Tibial artery (tissue), 4 donors: ENCODE results near the gene PCDH9.

Source experiments
- DNase-seq, 2 donors: peaks; one replicate each; pipeline ENCODE4 v3.0.0-alpha.2; 2019
- H3K27ac ChIP-seq, 2 donors: fragments of 200-600 bp; sonication (generic) in 1 of 2; 1 replicate in 1 of 2; 2 replicates in 1 of 2; pipeline ENCODE4 v1.5.1; 2018 to 2019; ENCODE audit warnings: mild to moderate bottlenecking in 1 of 2
- H3K27me3 ChIP-seq, 2 donors: fragments of 200-600 bp; sonication (generic) in 1 of 2; one replicate each; pipeline versions ENCODE4 v1.5.1 to v1.6.0; 2016 to 2019
- H3K36me3 ChIP-seq, 3 donors: fragments of 200-600 bp; sonication (generic) in 2 of 3; one replicate each; pipeline ENCODE4 v1.5.1; 2016 to 2019; ENCODE audit warnings: mild to moderate bottlenecking in 2 of 3
- H3K4me1 ChIP-seq, 4 donors: fragments of 200-600 bp; sonication (generic) in 2 of 4; 1 replicate in 3 of 4; 2 replicates in 1 of 4; pipeline ENCODE4 v1.5.1; 2016 to 2019
- H3K4me3 ChIP-seq, 2 donors: fragments of 200-600 bp; sonication (generic) in 1 of 2; 1 replicate in 1 of 2; 2 replicates in 1 of 2; pipeline ENCODE4 v1.5.1; 2018 to 2019; ENCODE audit warnings: mild to moderate bottlenecking in 2 of 2
- H3K9me3 ChIP-seq, 3 donors: fragments of 200-600 bp; sonication (generic) in 1 of 3; one replicate each; pipeline ENCODE4 v1.5.1; 2016 to 2019
- intact Hi-C: fragments of 100-400 bp; cut with DNase I; formaldehyde crosslinking; loops from one replicate; pipeline ENCODE4 v1.15.0; 2023; ENCODE audit warnings: low total_unique reads
- TF ChIP-seq, protein P1 (sequence below), 2 experiments: fragments of 200-600 bp in 1 of 2; fragments of 450-650 bp in 1 of 2; IDR thresholded peaks; one replicate each; pipeline ENCODE4 v1.5.1; 2017 to 2019; ENCODE audit warnings: antibody characterized with exemption in 2 of 2, mild to moderate bottlenecking in 1 of 2, moderate library complexity in 1 of 2

Gene PCDH9

DNA sequence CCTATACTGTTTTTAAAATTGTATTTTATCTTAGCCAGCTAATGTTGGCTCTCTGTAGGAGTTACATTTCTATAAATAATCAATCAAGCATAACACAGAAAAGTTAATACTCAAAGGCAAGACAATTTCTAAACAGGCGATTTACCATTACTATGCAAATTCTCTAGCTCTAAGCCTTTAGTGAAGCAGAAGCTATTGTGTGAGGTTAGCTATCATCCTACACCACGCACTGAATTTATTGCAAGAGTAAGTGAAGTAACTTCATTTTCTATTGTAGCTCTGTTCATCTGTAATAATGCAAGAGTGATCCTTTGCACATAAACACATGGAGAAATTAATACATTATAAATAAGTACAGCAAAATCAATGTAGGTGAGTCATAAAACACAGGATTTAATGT lies 439.3 kb downstream of the PCDH9 start:
- Histone ChIP-seq H3K4me3 (no peak overlapping the region), H3K27me3 (no peaks in the 10 kb centered on the region), H3K36me3 (no peaks in the 10 kb centered on the region), H3K27ac (no peak overlapping the region), H3K4me1 (no peaks in the 10 kb centered on the region), H3K9me3 (no peaks in the 10 kb centered on the region)
- intact Hi-C loops, result no loop called here
- DNase-seq, result no peak
- TF ChIP-seq, protein P1, sequence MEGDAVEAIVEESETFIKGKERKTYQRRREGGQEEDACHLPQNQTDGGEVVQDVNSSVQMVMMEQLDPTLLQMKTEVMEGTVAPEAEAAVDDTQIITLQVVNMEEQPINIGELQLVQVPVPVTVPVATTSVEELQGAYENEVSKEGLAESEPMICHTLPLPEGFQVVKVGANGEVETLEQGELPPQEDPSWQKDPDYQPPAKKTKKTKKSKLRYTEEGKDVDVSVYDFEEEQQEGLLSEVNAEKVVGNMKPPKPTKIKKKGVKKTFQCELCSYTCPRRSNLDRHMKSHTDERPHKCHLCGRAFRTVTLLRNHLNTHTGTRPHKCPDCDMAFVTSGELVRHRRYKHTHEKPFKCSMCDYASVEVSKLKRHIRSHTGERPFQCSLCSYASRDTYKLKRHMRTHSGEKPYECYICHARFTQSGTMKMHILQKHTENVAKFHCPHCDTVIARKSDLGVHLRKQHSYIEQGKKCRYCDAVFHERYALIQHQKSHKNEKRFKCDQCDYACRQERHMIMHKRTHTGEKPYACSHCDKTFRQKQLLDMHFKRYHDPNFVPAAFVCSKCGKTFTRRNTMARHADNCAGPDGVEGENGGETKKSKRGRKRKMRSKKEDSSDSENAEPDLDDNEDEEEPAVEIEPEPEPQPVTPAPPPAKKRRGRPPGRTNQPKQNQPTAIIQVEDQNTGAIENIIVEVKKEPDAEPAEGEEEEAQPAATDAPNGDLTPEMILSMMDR (IDR thresholded peaks at IDR 0.05), result no peak

DNA sequence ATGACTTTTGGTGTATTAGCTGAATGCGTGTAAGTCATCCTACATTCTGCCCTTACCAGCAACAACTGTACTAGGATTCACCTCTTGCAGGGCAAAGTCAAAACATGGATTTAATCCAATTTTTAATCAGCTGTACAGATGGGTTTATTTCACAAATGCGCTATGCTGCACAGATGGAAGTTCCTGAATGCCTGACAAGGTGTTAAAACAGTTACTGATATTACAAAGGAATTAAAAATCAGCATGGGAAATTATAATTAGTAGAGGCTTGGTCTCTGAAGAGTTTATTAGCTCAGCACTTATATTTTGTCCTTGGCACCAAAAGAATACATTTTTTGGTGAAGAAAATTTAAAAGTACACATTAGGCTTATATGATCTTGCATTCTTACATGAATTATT lies 448.9 kb downstream of the PCDH9 start:
- H3K9me3 ChIP-seq, result no peaks in the 10 kb centered on the region
- TF ChIP-seq, protein P1 (IDR thresholded peaks at IDR 0.05), result no peak
- no peak overlapping the region for H3K27ac ChIP-seq
- no peaks in the 10 kb centered on the region for H3K27me3 ChIP-seq
- DNase-seq, result no peak
- intact Hi-C loops, result no loop called here
- H3K4me3 ChIP-seq, result no peak overlapping the region
- no peaks in the 10 kb centered on the region for H3K36me3 ChIP-seq
- no peaks in the 10 kb centered on the region for H3K4me1 ChIP-seq

DNA sequence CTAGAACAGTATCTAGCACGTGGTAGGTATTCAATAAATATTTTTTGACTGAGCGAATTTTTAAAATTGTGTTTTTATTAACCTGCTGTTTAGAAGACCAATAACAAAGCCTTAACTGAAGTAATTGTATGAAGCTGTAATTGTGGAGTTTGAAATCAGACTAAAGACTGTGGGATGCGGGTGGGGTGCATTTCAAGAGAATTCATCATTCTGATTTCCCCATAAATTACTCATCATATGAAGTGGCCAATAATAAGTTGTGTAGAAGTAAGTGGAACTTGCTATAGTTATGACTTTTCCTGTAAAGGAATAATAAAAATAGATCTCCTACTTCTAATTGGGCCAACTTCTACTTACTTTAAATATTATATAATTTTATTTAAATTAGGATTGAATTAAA lies 449.3 kb downstream of the PCDH9 start:
- intact Hi-C loops, result no loop called here
- no peaks in the 10 kb centered on the region for H3K9me3 ChIP-seq
- H3K27me3 ChIP-seq, result no peaks in the 10 kb centered on the region
- no peak overlapping the region for H3K27ac ChIP-seq
- no peaks in the 10 kb centered on the region for H3K4me1 ChIP-seq
- no peaks in the 10 kb centered on the region for H3K36me3 ChIP-seq
- TF ChIP-seq, protein P1 (IDR thresholded peaks at IDR 0.05), result no peak
- DNase-seq, result no peak
- no peak overlapping the region for H3K4me3 ChIP-seq

DNA sequence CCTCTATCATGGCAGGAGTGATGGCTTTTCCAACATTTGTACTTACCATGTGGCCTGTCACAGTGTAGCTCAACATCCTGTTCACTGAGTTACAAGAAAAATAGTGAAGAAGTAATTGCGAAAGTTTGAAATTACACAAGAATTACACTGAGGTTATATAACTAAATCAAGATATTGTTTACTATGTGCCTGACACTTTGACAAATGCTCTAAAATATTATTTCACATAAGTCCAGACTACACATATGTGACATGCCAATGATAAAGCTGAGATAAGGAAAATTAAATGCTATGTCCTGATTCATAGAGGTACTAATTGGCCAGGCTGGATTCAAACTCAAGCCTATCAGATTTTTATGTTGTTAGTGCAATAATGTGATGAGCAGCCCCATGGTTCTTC lies 451.7 kb downstream of the PCDH9 start:
- TF ChIP-seq, protein P1 (IDR thresholded peaks at IDR 0.05), result no peak

DNA sequence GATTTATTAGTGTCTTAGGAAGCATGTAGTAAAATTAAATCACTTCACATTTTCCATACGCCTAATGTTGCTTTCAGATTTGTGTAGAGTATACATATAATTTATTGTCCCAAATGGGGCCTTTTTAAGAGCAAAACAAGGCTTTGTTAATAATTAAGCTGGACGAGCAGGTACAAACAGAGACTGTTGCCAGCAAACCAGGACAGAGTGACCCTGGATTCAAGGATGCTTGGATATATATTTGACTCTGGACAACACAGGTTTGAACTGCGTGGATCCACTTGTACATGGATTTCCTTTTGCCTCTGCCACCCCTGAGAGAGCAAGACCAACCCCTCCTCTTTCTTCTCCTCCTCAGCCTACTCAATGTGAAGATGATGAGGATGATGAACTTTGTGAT lies 454.9 kb downstream of the PCDH9 start:
- no peak for DNase-seq
- Histone ChIP-seq H3K27me3 (no peaks in the 10 kb centered on the region), H3K4me3 (no peak overlapping the region), H3K9me3 (no peaks in the 10 kb centered on the region), H3K4me1 (no peaks in the 10 kb centered on the region), H3K27ac (no peak overlapping the region), H3K36me3 (no peaks in the 10 kb centered on the region)
- intact Hi-C loops, result no loop called here
- TF ChIP-seq, protein P1 (IDR thresholded peaks at IDR 0.05), result no peak

More for the DNA sequence above, 451.7 kb downstream of the PCDH9 start:
- intact Hi-C loops, result no loop called here
- no peak for DNase-seq
- no peak overlapping the region for H3K27ac ChIP-seq
- no peaks in the 10 kb centered on the region for H3K36me3 ChIP-seq
- no peaks in the 10 kb centered on the region for H3K27me3 ChIP-seq
- H3K9me3 ChIP-seq, result no peaks in the 10 kb centered on the region
- H3K4me1 ChIP-seq, result no peaks in the 10 kb centered on the region
- no peak overlapping the region for H3K4me3 ChIP-seq

DNA sequence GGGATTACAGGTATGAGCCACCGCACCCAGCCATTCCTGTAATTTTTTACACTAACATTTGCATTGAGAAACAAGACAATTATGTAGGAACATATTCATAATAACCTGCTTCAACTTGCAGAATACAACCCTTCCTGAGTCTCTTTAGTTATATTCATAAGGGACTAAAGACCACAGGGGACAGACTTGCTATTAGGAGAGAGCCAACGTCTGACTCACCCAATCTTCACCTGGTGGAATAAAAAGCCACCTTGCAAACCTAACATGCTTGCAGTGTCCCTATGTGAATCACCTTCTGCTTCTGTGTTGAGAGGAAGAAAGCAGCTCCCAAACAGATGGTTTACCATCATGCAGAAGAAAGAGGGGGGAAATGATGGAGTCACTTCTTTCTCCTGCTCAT lies 456.1 kb downstream of the PCDH9 start:
- no peaks in the 10 kb centered on the region for H3K27me3 ChIP-seq
- H3K4me1 ChIP-seq, result no peaks in the 10 kb centered on the region
- no peak overlapping the region for H3K4me3 ChIP-seq
- intact Hi-C loops, result no loop called here
- no peak overlapping the region for H3K27ac ChIP-seq
- TF ChIP-seq, protein P1 (IDR thresholded peaks at IDR 0.05), result no peak
- DNase-seq, result no peak
- H3K36me3 ChIP-seq, result no peaks in the 10 kb centered on the region
- H3K9me3 ChIP-seq, result no peaks in the 10 kb centered on the region
